Thyroid gland (tissue), 4 donors: Measurements from ENCODE around the gene DCXR.

Experiments
- POLR2A ChIP-seq, 2 donors: fragments of 450-650 bp; IDR thresholded peaks; one replicate each; pipeline ENCODE4 v1.6.1; 2017; ENCODE audit warnings: antibody characterized with exemption in 2 of 2, mild to moderate bottlenecking in 2 of 2, moderate library complexity in 1 of 2
- TF ChIP-seq, protein P1 (sequence below), 6 experiments: fragments of 200-600 bp in 3 of 6; fragments of 450-650 bp in 3 of 6; sonication (generic) in 3 of 6; IDR thresholded peaks; one replicate each; pipeline ENCODE4 v1.5.1; 2016 to 2019; ENCODE audit warnings: antibody characterized with exemption in 6 of 6, mild to moderate bottlenecking in 2 of 6, inconsistent platforms in 1 of 6, moderate library complexity in 1 of 6

GRCh38 chr17:82050152-82050760 lies 12.8 kb upstream of the DCXR start:
- TF ChIP-seq, protein P1, sequence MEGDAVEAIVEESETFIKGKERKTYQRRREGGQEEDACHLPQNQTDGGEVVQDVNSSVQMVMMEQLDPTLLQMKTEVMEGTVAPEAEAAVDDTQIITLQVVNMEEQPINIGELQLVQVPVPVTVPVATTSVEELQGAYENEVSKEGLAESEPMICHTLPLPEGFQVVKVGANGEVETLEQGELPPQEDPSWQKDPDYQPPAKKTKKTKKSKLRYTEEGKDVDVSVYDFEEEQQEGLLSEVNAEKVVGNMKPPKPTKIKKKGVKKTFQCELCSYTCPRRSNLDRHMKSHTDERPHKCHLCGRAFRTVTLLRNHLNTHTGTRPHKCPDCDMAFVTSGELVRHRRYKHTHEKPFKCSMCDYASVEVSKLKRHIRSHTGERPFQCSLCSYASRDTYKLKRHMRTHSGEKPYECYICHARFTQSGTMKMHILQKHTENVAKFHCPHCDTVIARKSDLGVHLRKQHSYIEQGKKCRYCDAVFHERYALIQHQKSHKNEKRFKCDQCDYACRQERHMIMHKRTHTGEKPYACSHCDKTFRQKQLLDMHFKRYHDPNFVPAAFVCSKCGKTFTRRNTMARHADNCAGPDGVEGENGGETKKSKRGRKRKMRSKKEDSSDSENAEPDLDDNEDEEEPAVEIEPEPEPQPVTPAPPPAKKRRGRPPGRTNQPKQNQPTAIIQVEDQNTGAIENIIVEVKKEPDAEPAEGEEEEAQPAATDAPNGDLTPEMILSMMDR (IDR thresholded peaks at IDR 0.05), result no peak
- TF ChIP-seq POLR2A (IDR thresholded peaks at IDR 0.05), result no peak
